GM23338 (cell line): ENCODE data around the gene TSFM. TPM values are rescaled to one million over a fixed set of nuclear protein-coding genes. Genes with fewer than 3 reads are reported as not detected.
A peak's percentile ranks its signal among the peaks of the same experiment; 100 is the strongest.

Source experiments
- ATAC-seq: fragments of 200-7000 bp; cut with Tn5 transposase; 3 replicates; pipeline ENCODE4 v1.9.1; 2020
- DNase-seq: peaks from one replicate; pipeline ENCODE4 v3.0.0-alpha.2; 2015; ENCODE audit warnings: low spot score
- H2AFZ ChIP-seq: fragments of 200-600 bp; sonication (generic); 2 replicates; pipeline ENCODE4 v1.8.0; 2016; ENCODE audit warnings: antibody characterized with exemption, mild to moderate bottlenecking, moderate library complexity
- H3F3A ChIP-seq: fragments of 200-600 bp; sonication (generic); replicated peaks from 2 replicates; pipeline ENCODE4 v1.8.0; 2017; ENCODE audit warnings: antibody characterized with exemption, mixed run types, low read depth
- H3K27ac ChIP-seq: fragments of 200-600 bp; sonication (generic); 2 replicates; pipeline ENCODE4 v1.6.1; 2016; ENCODE audit warnings: low read depth
- H3K27me3 ChIP-seq: fragments of 200-600 bp; sonication (generic); 2 replicates; pipeline ENCODE4 v1.8.0; 2016; ENCODE audit warnings: mild to moderate bottlenecking, mixed run types, moderate library complexity; ENCODE audit not compliant: insufficient read depth
- H3K36me3 ChIP-seq: fragments of 200-600 bp; sonication (generic); 2 replicates; pipeline ENCODE4 v1.8.0; 2016; ENCODE audit warnings: mild to moderate bottlenecking; ENCODE audit not compliant: insufficient read depth
- H3K4me1 ChIP-seq: fragments of 200-600 bp; sonication (generic); 2 replicates; pipeline ENCODE4 v1.8.0; 2016; ENCODE audit warnings: mild to moderate bottlenecking, moderate library complexity; ENCODE audit not compliant: insufficient read depth
- H3K4me2 ChIP-seq: fragments of 200-600 bp; sonication (generic); 2 replicates; pipeline ENCODE4 v1.7.1; 2017; ENCODE audit warnings: mixed run types
- H3K4me3 ChIP-seq: fragments of 200-600 bp; sonication (generic); 2 replicates; pipeline ENCODE4 v1.6.1; 2016; ENCODE audit warnings: mixed run types
- H3K79me2 ChIP-seq: fragments of 200-600 bp; sonication (generic); replicated peaks from 2 replicates; pipeline ENCODE4 v1.8.0; 2017; ENCODE audit warnings: mild to moderate bottlenecking; ENCODE audit not compliant: insufficient read depth
- H3K9me2 ChIP-seq: fragments of 200-600 bp; sonication (generic); 2 replicates; pipeline ENCODE4 v1.8.0; 2017; ENCODE audit not compliant: insufficient read depth
- H4K20me1 ChIP-seq: fragments of 200-600 bp; sonication (generic); replicated peaks from 2 replicates; pipeline ENCODE4 v1.8.0; 2017; ENCODE audit warnings: mild to moderate bottlenecking; ENCODE audit not compliant: insufficient read depth
- H3K27ac Mint-ChIP-seq: 2 replicates; pipeline ENCODE4 v1.8.0; 2020; ENCODE audit warnings: inconsistent platforms, mild to moderate bottlenecking, moderate library complexity, mixed read lengths
- H3K27me3 Mint-ChIP-seq: 3 replicates; pipeline ENCODE4 v1.8.0; 2022; ENCODE audit warnings: low read depth, mild to moderate bottlenecking, moderate library complexity, mixed read lengths, inconsistent platforms; ENCODE audit not compliant: insufficient read depth, poor library complexity
- H3K36me3 Mint-ChIP-seq: 3 replicates; pipeline ENCODE4 v1.8.0; 2021; ENCODE audit warnings: low read depth, mild to moderate bottlenecking, inconsistent platforms, moderate library complexity, mixed read lengths
- H3K4me1 Mint-ChIP-seq: 3 replicates; pipeline ENCODE4 v1.8.0; 2020; ENCODE audit warnings: mild to moderate bottlenecking, inconsistent platforms, mixed read lengths
- H3K4me3 Mint-ChIP-seq: 3 replicates; pipeline ENCODE4 v1.8.0; 2021; ENCODE audit warnings: moderate library complexity, mild to moderate bottlenecking, inconsistent platforms, mixed read lengths
- H3K9me3 Mint-ChIP-seq: 3 replicates; pipeline ENCODE4 v1.8.0; 2020; ENCODE audit warnings: moderate library complexity, mild to moderate bottlenecking, inconsistent platforms, mixed read lengths
- CREB1 ChIP-seq: fragments of 250-450 bp; sonication (Bioruptor Pico); IDR thresholded peaks from 2 replicates; pipeline ENCODE4 v1.5.0; 2020; ENCODE audit warnings: low read depth, mild to moderate bottlenecking, moderate library complexity
- POLR2AphosphoS5 ChIP-seq: IDR thresholded peaks from 2 replicates; pipeline ENCODE4 v1.6.1; 2016; ENCODE audit warnings: antibody characterized with exemption, low read depth
- STAT1 ChIP-seq: IDR thresholded peaks from one replicate; pipeline ENCODE4 v1.6.1; 2016; ENCODE audit warnings: antibody characterized with exemption; ENCODE audit not compliant: unreplicated experiment
- polyA plus RNA-seq: library from polyadenylated mRNA; unstranded; fragments of >200 nt; fragmentation: Nextera tagmentation; extraction: Ambion mirVana; gene quantifications from 2 replicates; pipeline ENCODE4 v1.2.1, GENCODE V29; 2016
- total RNA-seq: library from RNA; depleted of rRNA; stranded (reverse); fragments of >200 nt; shearing (Covaris generic); gene quantifications from 2 replicates; pipeline ENCODE4 v1.2.3, GENCODE V29; 2014
- TF ChIP-seq, protein P1 (sequence below): IDR thresholded peaks from one replicate; pipeline ENCODE4 v1.6.1; 2018; ENCODE audit warnings: antibody characterized with exemption; ENCODE audit not compliant: unreplicated experiment
- TF ChIP-seq, protein P2 (sequence below): IDR thresholded peaks from 2 replicates; pipeline ENCODE4 v1.6.1; 2016; ENCODE audit warnings: antibody characterized with exemption

Gene TSFM
- total and polyA plus RNA-seq, 2 experiments from 2014 or later: 29.5 to 43.1 TPM

DNA sequence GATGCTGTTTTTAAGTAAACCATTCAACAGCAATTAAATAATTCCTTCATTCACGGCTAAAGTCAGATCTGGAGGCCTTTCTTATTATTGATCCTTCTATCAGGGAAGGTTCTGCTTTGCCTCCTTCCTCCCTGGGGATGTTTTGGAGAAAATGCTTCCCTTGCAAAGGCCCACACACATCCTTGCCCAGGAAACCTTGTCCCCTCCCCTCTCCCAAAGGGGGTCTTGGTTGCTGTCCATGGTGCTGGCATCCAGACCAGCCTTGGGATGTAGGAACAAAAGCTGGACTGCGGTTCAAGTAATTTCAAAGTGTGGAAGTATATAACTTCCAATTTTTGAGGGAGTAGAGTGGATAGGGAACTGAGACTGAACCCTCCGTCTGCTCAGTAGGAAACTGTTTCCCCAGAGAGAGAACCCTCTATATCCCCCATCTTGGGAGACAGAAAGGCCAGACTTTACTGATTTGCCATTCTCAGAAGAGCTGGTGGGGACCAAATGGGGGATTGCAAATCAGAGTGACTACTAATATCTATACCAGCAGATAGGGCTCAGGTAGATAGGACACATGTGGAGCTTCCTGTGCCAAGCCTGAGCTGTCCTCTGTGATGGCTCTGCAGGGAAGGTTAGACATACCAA, 22.1 kb upstream of the TSFM start:
- Histone ChIP-seq H3K4me1 (peaks cover 19% of the 10 kb centered on the region), H2AFZ (no peak overlapping the region), H3K27me3 (peaks cover 94% of the 10 kb centered on the region), H3K9me2 (no peaks in the 10 kb centered on the region), H3K4me2 (no peak overlapping the region), H3K4me3 (no peak overlapping the region), H3K36me3 (no peaks in the 10 kb centered on the region), H3K27ac (no peak overlapping the region), H3F3A (peaks cover 7% of the 10 kb centered on the region; the same call in 1 of the 2 replicates), H3K79me2 (no peaks in the 10 kb centered on the region), H4K20me1 (peaks cover 4% of the 10 kb centered on the region; the same call in 1 of the 2 replicates)
- Mint-ChIP-seq H3K27me3 (peaks cover 69% of the 10 kb centered on the region), H3K36me3 (no peaks in the 10 kb centered on the region; the same call in 2 of the 3 replicates), H3K9me3 (no peaks in the 10 kb centered on the region), H3K4me3 (no peak overlapping the region), H3K4me1 (peaks cover 29% of the 10 kb centered on the region), H3K27ac (no peak overlapping the region)
- DNase-seq (peak; percentile 68), ATAC-seq (no peak)
- TF ChIP-seq, protein P1, sequence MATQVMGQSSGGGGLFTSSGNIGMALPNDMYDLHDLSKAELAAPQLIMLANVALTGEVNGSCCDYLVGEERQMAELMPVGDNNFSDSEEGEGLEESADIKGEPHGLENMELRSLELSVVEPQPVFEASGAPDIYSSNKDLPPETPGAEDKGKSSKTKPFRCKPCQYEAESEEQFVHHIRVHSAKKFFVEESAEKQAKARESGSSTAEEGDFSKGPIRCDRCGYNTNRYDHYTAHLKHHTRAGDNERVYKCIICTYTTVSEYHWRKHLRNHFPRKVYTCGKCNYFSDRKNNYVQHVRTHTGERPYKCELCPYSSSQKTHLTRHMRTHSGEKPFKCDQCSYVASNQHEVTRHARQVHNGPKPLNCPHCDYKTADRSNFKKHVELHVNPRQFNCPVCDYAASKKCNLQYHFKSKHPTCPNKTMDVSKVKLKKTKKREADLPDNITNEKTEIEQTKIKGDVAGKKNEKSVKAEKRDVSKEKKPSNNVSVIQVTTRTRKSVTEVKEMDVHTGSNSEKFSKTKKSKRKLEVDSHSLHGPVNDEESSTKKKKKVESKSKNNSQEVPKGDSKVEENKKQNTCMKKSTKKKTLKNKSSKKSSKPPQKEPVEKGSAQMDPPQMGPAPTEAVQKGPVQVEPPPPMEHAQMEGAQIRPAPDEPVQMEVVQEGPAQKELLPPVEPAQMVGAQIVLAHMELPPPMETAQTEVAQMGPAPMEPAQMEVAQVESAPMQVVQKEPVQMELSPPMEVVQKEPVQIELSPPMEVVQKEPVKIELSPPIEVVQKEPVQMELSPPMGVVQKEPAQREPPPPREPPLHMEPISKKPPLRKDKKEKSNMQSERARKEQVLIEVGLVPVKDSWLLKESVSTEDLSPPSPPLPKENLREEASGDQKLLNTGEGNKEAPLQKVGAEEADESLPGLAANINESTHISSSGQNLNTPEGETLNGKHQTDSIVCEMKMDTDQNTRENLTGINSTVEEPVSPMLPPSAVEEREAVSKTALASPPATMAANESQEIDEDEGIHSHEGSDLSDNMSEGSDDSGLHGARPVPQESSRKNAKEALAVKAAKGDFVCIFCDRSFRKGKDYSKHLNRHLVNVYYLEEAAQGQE: peak; percentile 92
- no peak for TF ChIP-seq CREB1 (CRISPR knock-in tag)

DNA sequence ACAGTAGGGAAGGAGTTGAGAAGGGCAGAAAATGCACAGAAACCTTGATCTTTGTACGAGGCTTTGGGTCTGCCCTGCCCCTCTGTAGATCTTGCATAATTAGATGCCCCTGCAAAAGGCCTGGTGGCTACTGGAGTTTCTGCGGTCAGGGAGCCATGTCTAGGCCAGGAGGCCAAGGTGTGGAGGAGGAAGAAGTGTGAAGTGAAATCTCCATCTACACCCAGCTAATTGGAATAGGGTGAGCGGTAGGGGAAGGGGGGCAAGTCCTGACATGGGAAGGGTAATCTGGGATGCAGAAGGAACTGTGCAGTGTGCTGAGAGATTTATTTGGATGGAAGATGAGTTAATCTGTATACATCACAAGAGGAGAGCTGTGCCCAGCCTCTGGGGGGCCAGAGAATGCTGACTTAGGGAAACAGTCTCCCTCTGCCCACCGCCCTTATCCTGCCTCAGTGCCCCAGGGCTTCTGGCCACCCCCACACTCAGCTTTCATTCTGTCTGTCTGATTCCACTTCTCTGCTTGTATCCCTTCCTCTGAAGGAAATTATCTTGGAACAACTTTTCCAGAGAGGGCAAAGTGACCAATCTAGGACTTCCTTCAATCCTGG, 21.1 kb upstream of the TSFM start:
- DNase-seq: no peak
- no peak for ATAC-seq
- Mint-ChIP-seq H3K27ac (no peak overlapping the region), H3K4me1 (peaks cover 29% of the 10 kb centered on the region), H3K36me3 (no peaks in the 10 kb centered on the region; the same call in 2 of the 3 replicates), H3K27me3 (peaks cover 71% of the 10 kb centered on the region), H3K4me3 (peak overlapping the region; percentile 18; the same call in 1 of the 3 replicates), H3K9me3 (no peaks in the 10 kb centered on the region)
- no peaks in the 10 kb centered on the region for H3K9me2 ChIP-seq
- no peak overlapping the region for H3K27ac ChIP-seq
- peaks cover 17% of the 10 kb centered on the region for H3K4me1 ChIP-seq
- H3K27me3 ChIP-seq: peaks cover 94% of the 10 kb centered on the region
- peaks cover 4% of the 10 kb centered on the region; the same call in 1 of the 2 replicates for H4K20me1 ChIP-seq
- no peak overlapping the region for H2AFZ ChIP-seq
- no peaks in the 10 kb centered on the region for H3K36me3 ChIP-seq
- H3K4me2 ChIP-seq: no peak overlapping the region
- TF ChIP-seq CREB1 (CRISPR knock-in tag) (no peak), POLR2AphosphoS5 (no peak), STAT1 (no peak)
- TF ChIP-seq, protein P2, sequence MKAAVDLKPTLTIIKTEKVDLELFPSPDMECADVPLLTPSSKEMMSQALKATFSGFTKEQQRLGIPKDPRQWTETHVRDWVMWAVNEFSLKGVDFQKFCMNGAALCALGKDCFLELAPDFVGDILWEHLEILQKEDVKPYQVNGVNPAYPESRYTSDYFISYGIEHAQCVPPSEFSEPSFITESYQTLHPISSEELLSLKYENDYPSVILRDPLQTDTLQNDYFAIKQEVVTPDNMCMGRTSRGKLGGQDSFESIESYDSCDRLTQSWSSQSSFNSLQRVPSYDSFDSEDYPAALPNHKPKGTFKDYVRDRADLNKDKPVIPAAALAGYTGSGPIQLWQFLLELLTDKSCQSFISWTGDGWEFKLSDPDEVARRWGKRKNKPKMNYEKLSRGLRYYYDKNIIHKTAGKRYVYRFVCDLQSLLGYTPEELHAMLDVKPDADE: no peak
- H3K79me2 ChIP-seq: no peaks in the 10 kb centered on the region
- H3F3A ChIP-seq: peaks cover 9% of the 10 kb centered on the region
- H3K4me3 ChIP-seq: no peak overlapping the region
